HepG2 (cell line): ENCODE measurements around the gene AGER. TPM values are rescaled to one million over a fixed set of nuclear protein-coding genes. Genes with fewer than 3 reads are reported as not detected.

Experiments used
- ATAC-seq: fragments of 200-7000 bp; cut with Tn5 transposase; 3 replicates; pipeline ENCODE4 v1.9.1; 2020; ENCODE audit warnings: mild to moderate bottlenecking, moderate library complexity
- BruUV-seq: library from RNA; stranded (reverse); fragments of 400-500 nt; replicated peaks from 2 replicates; lab custom pipeline; 2021; lab: Mats Ljungman, UMichigan
- CTCF ChIA-PET: fragments of 300-600 bp; formaldehyde crosslinking; extraction: SDS; loops from one replicate; lab custom pipeline; 2021; ENCODE audit warnings: low total read pairs, inconsistent platforms, low intra/inter-chr PET ratio; lab: Yijun Ruan, JAX
- POLR2A ChIA-PET: fragments of 350-600 bp; sonication (Branson Sonifier 250); formaldehyde crosslinking; loops from one replicate; lab custom pipeline; 2020; ENCODE audit warnings: antibody characterized with exemption, inconsistent platforms; lab: Yijun Ruan, JAX
- DNase-seq: peaks from one replicate; pipeline ENCODE4 v3.0.0-alpha.2; 2015; ENCODE audit warnings: low spot score
- FAIRE-seq: peaks from 3 replicates; lab custom pipeline; 2011; peaks lifted over from hg19 to GRCh38; lab: Jason Lieb, UNC
- H2AFZ ChIP-seq: one replicate; pipeline ENCODE4 v1.6.1; 2011; ENCODE audit warnings: low read length, inconsistent platforms
- H3K27ac ChIP-seq: fragments of 300-600 bp; 3 replicates; pipeline ENCODE4 v1.8.0; 2011; ENCODE audit warnings: mixed run types, mild to moderate bottlenecking, mixed read lengths, low read length, inconsistent platforms; ENCODE audit not compliant: insufficient read depth; ENCODE audit errors: extremely low read length
- H3K27me3 ChIP-seq, 2 experiments: fragments of 200-600 bp in 1 of 2; 2 replicates in 1 of 2; 3 replicates in 1 of 2; pipeline versions ENCODE4 v1.6.0 to v1.8.0; 2011; ENCODE audit warnings: low read length in 2 of 2, mild to moderate bottlenecking in 2 of 2, moderate library complexity in 2 of 2, inconsistent platforms in 1 of 2; ENCODE audit not compliant: insufficient read depth in 2 of 2, control insufficient read depth in 1 of 2
- H3K36me3 ChIP-seq, 2 experiments: fragments of 200-600 bp in 1 of 2; replicated peaks in 1 of 2; 2 replicates in 1 of 2; 3 replicates in 1 of 2; pipeline versions ENCODE4 v1.5.1 to v1.8.0; 2011; ENCODE audit warnings: low read length in 2 of 2, inconsistent platforms in 1 of 2; ENCODE audit not compliant: insufficient read depth in 2 of 2, control insufficient read depth in 1 of 2
- H3K4me1 ChIP-seq: 2 replicates; pipeline ENCODE4 v1.5.1; 2012; ENCODE audit warnings: low read length, inconsistent platforms; ENCODE audit not compliant: insufficient read depth
- H3K4me2 ChIP-seq: 2 replicates; pipeline ENCODE4 v1.6.0; 2011; ENCODE audit warnings: low read depth, low read length, inconsistent platforms
- H3K4me3 ChIP-seq, 3 experiments: fragments of 200-600 bp in 1 of 3; sonication (generic), shearing (Covaris generic) in 1 of 3; replicated peaks in 1 of 3; 2 replicates each; pipeline ENCODE4 v1.5.1; 2011 to 2016; ENCODE audit warnings: low read length in 3 of 3, inconsistent platforms in 2 of 3, low read depth in 2 of 3, mild to moderate bottlenecking in 2 of 3, control low read depth in 1 of 3, mixed read lengths in 1 of 3; ENCODE audit not compliant: insufficient read depth in 1 of 3
- H3K79me2 ChIP-seq: one replicate; pipeline ENCODE4 v1.6.1; 2011; ENCODE audit warnings: low read length, inconsistent platforms; ENCODE audit not compliant: insufficient read depth
- H3K9ac ChIP-seq: 2 replicates; pipeline ENCODE4 v1.6.0; 2011; ENCODE audit warnings: mild to moderate bottlenecking, low read depth, low read length, inconsistent platforms; ENCODE audit not compliant: insufficient read depth
- H3K9me3 ChIP-seq: 2 replicates; pipeline ENCODE4 v1.5.1; 2012; ENCODE audit warnings: mild to moderate bottlenecking, low read length
- H4K20me1 ChIP-seq: 2 replicates; pipeline ENCODE4 v1.6.0; 2011; ENCODE audit warnings: inconsistent platforms, mild to moderate bottlenecking, low read length, moderate library complexity; ENCODE audit not compliant: insufficient read depth
- ELF3 ChIP-seq: IDR thresholded peaks from 2 replicates; pipeline ENCODE4 v1.6.1; 2016; ENCODE audit warnings: missing genetic modification reagents, missing compliant biosample characterization
- NFE2 ChIP-seq: sonication (generic); formaldehyde crosslinking; IDR thresholded peaks from 2 replicates; pipeline ENCODE4 v1.4.0; 2020; ENCODE audit warnings: missing genetic modification reagents
- POLR2AphosphoS5 ChIP-seq: IDR thresholded peaks from 2 replicates; pipeline ENCODE4 v1.6.1; 2012; ENCODE audit warnings: low read depth, low read length
- SRSF1 ChIP-seq: fragments of 200-400 bp; formaldehyde crosslinking; optimal IDR thresholded peaks from 2 replicates; pipeline ENCODE3; 2017; ENCODE audit warnings: mild to moderate bottlenecking, low read depth, low read length, moderate library complexity
- ZFP62 ChIP-seq: sonication (generic); formaldehyde crosslinking; IDR thresholded peaks from 2 replicates; pipeline ENCODE4 v1.4.0; 2020; ENCODE audit warnings: missing genetic modification reagents
- ZNF484 ChIP-seq: sonication (generic); formaldehyde crosslinking; IDR thresholded peaks from 2 replicates; pipeline ENCODE4 v1.5.1; 2020; ENCODE audit warnings: mild to moderate bottlenecking, low read depth, missing genetic modification reagents, borderline replicate concordance
- ZNF788 ChIP-seq: sonication (generic); formaldehyde crosslinking; IDR thresholded peaks from 2 replicates; pipeline ENCODE4 v1.5.0; 2020; ENCODE audit warnings: mild to moderate bottlenecking, missing genetic modification reagents, borderline replicate concordance
- WGBS: methylation state at CpG from one replicate; pipeline ENCODE4 v1.1.6; 2017; ENCODE audit warnings: low lambda C conversion rate; 5-methylcytosine and 5-hydroxymethylcytosine counted together
- in situ Hi-C: cut with HindIII; loops from 2 replicates; pipeline ENCODE4 v1.10.0; 2017; ENCODE audit warnings: low pct_unique_long_range_greater_than_20kb; ENCODE audit not compliant: extremely low pct_ligation_motif_present
- intact Hi-C: fragments of 100-400 bp; cut with micrococcal nuclease; formaldehyde crosslinking; loops from one replicate; pipeline ENCODE4 v1.10.0; 2022; ENCODE audit not compliant: unreplicated experiment
- polyA plus RNA-seq, 8 experiments: library from polyadenylated mRNA; depleted of rRNA in 3 of 8; stranded (reverse) in 7 of 8; unstranded in 1 of 8; fragments of >200 nt; fragmentation: Illumina TruSeq in 4 of 8; extraction: Trizol in 4 of 8; gene quantifications; 2 replicates each; pipeline versions ENCODE4 v1.2.1 to v1.2.3, GENCODE V29; 2011 to 2016; ENCODE audit warnings: low read depth in 4 of 8, missing spikeins in 1 of 8, mixed read lengths in 1 of 8; ENCODE audit not compliant: insufficient read depth in 1 of 8
- total RNA-seq, 5 experiments: library from RNA; depleted of rRNA; stranded (reverse); fragments of >200 nt; fragmentation: Illumina TruSeq; extraction: Trizol; gene quantifications; 2 replicates each; pipeline ENCODE4 v1.2.3, GENCODE V29; 2016; ENCODE audit warnings: low read depth in 1 of 5
- TF ChIP-seq, protein P1 (sequence below): sonication (generic); formaldehyde crosslinking; IDR thresholded peaks from 2 replicates; pipeline ENCODE4 v1.4.0; 2020; ENCODE audit warnings: missing genetic modification reagents, low read depth, mild to moderate bottlenecking, borderline replicate concordance
- TF ChIP-seq, protein P2 (sequence below): IDR thresholded peaks from 2 replicates; pipeline ENCODE4 v1.6.1; 2012; ENCODE audit warnings: low read length, improper control_type of control experiment
- TF ChIP-seq, protein P3 (sequence below): sonication (generic); formaldehyde crosslinking; IDR thresholded peaks from 2 replicates; pipeline ENCODE4 v1.4.0; 2020; ENCODE audit warnings: missing genetic modification reagents

The AGER gene
- total and polyA plus RNA-seq, 2 of the 13 experiments (the other 11 are each of a cell fraction or from before 2014, with no cell fraction given), result 1.9 to 5.1 TPM

DNA sequence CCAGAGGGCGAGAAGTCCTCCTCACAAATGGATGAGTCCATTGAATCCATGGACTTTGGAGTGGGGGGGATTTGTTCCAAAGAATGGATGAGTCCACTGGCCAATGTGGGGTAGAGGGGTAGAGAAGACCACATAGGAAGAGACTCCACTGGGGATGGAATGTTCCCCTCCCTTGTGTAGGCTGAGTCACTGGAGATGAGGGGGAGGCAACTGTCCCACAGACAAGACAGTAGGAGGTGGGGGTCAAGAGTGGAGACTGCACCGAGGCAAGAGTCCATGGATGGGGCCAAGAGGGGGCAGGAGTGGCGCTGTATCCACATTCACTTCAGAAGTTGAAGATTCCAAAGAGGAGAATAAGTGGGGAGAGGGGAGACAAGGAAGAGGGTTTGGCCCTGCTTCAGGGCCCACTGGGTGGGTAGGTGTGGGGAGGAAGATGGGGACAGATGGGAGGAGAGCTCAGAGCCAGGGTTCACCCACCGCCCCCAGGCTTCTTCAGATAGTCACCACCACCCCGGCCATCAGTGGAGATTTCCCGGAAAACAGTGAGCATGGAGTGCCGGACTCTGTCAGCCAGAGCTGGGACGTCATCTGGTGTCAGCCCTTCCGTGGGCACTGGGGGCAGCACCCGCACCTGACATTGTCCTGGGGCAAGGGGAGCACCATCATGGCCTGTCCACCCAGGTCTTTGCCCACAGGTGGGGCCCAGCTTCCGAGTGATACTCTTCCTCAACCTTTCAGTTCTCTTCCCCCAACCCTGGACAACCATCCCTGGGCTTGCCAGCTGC lies 15.1 kb downstream of the AGER start (continued):
- TF ChIP-seq ZFP62 (CRISPR knock-in tag) (no peak), ELF3 (no peak), NFE2 (CRISPR knock-in tag) (no peak), SRSF1 (no peak)
- TF ChIP-seq, protein P1, sequence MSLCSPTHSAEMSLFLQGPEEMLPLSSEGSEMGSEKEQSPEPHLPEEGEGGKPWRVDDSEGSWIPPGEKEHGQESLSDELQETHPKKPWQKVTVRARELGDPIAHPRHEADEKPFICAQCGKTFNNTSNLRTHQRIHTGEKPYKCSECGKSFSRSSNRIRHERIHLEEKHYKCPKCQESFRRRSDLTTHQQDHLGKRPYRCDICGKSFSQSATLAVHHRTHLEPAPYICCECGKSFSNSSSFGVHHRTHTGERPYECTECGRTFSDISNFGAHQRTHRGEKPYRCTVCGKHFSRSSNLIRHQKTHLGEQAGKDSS, result no peak

DNA sequence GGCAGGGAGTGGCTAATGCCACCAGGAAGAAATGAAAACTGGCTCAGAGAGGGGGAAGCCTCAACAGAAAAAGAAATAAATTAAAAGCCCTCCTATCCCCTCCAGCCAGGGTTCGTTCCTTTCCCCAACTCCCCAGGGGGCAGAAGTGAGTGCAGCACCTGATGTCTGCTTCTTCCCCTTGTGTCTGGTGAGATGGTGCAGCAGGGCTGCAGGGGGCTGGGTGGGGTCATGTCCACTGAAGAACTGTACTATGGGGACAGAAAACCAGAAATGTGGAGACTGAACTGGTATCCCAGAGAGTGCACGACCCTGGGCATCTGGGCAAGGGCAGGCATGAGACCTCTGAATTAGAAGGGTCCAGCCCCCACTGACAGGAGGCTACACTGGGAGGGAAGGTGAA lies 15.7 kb downstream of the AGER start:
- in situ Hi-C loops (no loop called here), intact Hi-C loops (no loop called here)
- peaks cover 11% of the 10 kb centered on the region for H3K79me2 ChIP-seq
- ATAC-seq, result no peak
- FAIRE-seq, result no peak
- H3K9me3 ChIP-seq, result no peaks in the 10 kb centered on the region
- H3K27me3 ChIP-seq, result no peaks in the 10 kb centered on the region
- H3K4me2 ChIP-seq, result no peak overlapping the region
- no peak for DNase-seq
- BruUV-seq, result TSS peak; percentile 45
- H4K20me1 ChIP-seq, result no peaks in the 10 kb centered on the region
- H3K4me1 ChIP-seq, result peaks cover 10% of the 10 kb centered on the region
- ChIA-PET CTCF (no interaction called here), POLR2A (interaction anchor here (1.3 to 1.5 kb wide), 3 partner anchors 8 to 52 kb away, joined by 3 to 5 read pairs (median 3); partner anchors contain the start of gene AGPAT1)
- WGBS, result 94% methylated on average over 2 of the region's 2 CpGs
- H3K4me3 ChIP-seq, result no peak overlapping the region
- H3K36me3 ChIP-seq, result peaks cover 18 to 52% of the 10 kb centered on the region in 2 experiments
- H3K27ac ChIP-seq, result no peak overlapping the region
- H3K9ac ChIP-seq, result no peak overlapping the region
- H2AFZ ChIP-seq, result no peak overlapping the region
- TF ChIP-seq ZNF484 (CRISPR knock-in tag) (no peak), POLR2AphosphoS5 (peak; percentile 40), ZNF788 (peak; percentile 41; the same call in 1 of the 2 replicates)
- TF ChIP-seq, protein P2, sequence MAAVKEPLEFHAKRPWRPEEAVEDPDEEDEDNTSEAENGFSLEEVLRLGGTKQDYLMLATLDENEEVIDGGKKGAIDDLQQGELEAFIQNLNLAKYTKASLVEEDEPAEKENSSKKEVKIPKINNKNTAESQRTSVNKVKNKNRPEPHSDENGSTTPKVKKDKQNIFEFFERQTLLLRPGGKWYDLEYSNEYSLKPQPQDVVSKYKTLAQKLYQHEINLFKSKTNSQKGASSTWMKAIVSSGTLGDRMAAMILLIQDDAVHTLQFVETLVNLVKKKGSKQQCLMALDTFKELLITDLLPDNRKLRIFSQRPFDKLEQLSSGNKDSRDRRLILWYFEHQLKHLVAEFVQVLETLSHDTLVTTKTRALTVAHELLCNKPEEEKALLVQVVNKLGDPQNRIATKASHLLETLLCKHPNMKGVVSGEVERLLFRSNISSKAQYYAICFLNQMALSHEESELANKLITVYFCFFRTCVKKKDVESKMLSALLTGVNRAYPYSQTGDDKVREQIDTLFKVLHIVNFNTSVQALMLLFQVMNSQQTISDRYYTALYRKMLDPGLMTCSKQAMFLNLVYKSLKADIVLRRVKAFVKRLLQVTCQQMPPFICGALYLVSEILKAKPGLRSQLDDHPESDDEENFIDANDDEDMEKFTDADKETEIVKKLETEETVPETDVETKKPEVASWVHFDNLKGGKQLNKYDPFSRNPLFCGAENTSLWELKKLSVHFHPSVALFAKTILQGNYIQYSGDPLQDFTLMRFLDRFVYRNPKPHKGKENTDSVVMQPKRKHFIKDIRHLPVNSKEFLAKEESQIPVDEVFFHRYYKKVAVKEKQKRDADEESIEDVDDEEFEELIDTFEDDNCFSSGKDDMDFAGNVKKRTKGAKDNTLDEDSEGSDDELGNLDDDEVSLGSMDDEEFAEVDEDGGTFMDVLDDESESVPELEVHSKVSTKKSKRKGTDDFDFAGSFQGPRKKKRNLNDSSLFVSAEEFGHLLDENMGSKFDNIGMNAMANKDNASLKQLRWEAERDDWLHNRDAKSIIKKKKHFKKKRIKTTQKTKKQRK, result no peak
- TF ChIP-seq, protein P3, sequence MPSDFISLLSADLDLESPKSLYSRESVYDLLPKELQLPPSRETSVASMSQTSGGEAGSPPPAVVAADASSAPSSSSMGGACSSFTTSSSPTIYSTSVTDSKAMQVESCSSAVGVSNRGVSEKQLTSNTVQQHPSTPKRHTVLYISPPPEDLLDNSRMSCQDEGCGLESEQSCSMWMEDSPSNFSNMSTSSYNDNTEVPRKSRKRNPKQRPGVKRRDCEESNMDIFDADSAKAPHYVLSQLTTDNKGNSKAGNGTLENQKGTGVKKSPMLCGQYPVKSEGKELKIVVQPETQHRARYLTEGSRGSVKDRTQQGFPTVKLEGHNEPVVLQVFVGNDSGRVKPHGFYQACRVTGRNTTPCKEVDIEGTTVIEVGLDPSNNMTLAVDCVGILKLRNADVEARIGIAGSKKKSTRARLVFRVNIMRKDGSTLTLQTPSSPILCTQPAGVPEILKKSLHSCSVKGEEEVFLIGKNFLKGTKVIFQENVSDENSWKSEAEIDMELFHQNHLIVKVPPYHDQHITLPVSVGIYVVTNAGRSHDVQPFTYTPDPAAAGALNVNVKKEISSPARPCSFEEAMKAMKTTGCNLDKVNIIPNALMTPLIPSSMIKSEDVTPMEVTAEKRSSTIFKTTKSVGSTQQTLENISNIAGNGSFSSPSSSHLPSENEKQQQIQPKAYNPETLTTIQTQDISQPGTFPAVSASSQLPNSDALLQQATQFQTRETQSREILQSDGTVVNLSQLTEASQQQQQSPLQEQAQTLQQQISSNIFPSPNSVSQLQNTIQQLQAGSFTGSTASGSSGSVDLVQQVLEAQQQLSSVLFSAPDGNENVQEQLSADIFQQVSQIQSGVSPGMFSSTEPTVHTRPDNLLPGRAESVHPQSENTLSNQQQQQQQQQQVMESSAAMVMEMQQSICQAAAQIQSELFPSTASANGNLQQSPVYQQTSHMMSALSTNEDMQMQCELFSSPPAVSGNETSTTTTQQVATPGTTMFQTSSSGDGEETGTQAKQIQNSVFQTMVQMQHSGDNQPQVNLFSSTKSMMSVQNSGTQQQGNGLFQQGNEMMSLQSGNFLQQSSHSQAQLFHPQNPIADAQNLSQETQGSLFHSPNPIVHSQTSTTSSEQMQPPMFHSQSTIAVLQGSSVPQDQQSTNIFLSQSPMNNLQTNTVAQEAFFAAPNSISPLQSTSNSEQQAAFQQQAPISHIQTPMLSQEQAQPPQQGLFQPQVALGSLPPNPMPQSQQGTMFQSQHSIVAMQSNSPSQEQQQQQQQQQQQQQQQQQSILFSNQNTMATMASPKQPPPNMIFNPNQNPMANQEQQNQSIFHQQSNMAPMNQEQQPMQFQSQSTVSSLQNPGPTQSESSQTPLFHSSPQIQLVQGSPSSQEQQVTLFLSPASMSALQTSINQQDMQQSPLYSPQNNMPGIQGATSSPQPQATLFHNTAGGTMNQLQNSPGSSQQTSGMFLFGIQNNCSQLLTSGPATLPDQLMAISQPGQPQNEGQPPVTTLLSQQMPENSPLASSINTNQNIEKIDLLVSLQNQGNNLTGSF (CRISPR knock-in tag), result no peak
